Measurements from ENCODE around the gene MAPKAPK5. TPM values are rescaled to one million over a fixed set of nuclear protein-coding genes. Genes with fewer than 3 reads are reported as not detected.

The MAPKAPK5 gene
- total RNA-seq, 1 experiment from 2014 or later: 78.2 TPM

GRCh38 chr12:111867531-111867930 lies 25.5 kb downstream of the MAPKAPK5 start:
- CTCF ChIA-PET: no interaction called here
- no peak overlapping the region for H2AFZ ChIP-seq (ENCODE audit: low read length)
- H4K20me1 ChIP-seq (ENCODE audit: low read length): no peaks in the 10 kb centered on the region
- H3K9ac ChIP-seq (ENCODE audit: low read length): no peak overlapping the region
- no peak for ATAC-seq
- no peaks in the 10 kb centered on the region for H3F3A ChIP-seq (ENCODE audit: low read length, unreplicated experiment)
- H3K36me3 ChIP-seq (ENCODE audit: low read depth, low read length): peaks cover 61% of the 10 kb centered on the region
- H3K79me2 ChIP-seq (ENCODE audit: low read length): peaks cover 27% of the 10 kb centered on the region
- no peak overlapping the region for H3K4me2 ChIP-seq (ENCODE audit: low read length)
- no peaks in the 10 kb centered on the region for H3K9me2 ChIP-seq (replicated peaks; ENCODE audit: low read length)
- H3K27ac ChIP-seq (ENCODE audit: low read length): no peak overlapping the region
- no peak for DNase-seq
- TF ChIP-seq, protein P1, sequence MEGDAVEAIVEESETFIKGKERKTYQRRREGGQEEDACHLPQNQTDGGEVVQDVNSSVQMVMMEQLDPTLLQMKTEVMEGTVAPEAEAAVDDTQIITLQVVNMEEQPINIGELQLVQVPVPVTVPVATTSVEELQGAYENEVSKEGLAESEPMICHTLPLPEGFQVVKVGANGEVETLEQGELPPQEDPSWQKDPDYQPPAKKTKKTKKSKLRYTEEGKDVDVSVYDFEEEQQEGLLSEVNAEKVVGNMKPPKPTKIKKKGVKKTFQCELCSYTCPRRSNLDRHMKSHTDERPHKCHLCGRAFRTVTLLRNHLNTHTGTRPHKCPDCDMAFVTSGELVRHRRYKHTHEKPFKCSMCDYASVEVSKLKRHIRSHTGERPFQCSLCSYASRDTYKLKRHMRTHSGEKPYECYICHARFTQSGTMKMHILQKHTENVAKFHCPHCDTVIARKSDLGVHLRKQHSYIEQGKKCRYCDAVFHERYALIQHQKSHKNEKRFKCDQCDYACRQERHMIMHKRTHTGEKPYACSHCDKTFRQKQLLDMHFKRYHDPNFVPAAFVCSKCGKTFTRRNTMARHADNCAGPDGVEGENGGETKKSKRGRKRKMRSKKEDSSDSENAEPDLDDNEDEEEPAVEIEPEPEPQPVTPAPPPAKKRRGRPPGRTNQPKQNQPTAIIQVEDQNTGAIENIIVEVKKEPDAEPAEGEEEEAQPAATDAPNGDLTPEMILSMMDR (conservative IDR thresholded peaks at IDR 0.05; ENCODE audit: low read depth, low read length): no peak
- no peak for TF ChIP-seq EZH2 (IDR thresholded peaks at IDR 0.05; ENCODE audit: low read length, unreplicated experiment)
- no peaks in the 10 kb centered on the region for H3K27me3 ChIP-seq (ENCODE audit: low read length)
- POLR2A ChIA-PET (ENCODE audit: unreplicated experiment): no interaction called here
- H3K4me3 ChIP-seq (ENCODE audit: low read length): no peak overlapping the region
- H3K4me1 ChIP-seq (ENCODE audit: insufficient read depth, low read length): no peaks in the 10 kb centered on the region
- BruUV-seq (replicated peaks): no TSS peak
- no peaks in the 10 kb centered on the region for H3K9me3 ChIP-seq (ENCODE audit: low read length)
- intact Hi-C loops (cut with micrococcal nuclease): no loop called here

DNA sequence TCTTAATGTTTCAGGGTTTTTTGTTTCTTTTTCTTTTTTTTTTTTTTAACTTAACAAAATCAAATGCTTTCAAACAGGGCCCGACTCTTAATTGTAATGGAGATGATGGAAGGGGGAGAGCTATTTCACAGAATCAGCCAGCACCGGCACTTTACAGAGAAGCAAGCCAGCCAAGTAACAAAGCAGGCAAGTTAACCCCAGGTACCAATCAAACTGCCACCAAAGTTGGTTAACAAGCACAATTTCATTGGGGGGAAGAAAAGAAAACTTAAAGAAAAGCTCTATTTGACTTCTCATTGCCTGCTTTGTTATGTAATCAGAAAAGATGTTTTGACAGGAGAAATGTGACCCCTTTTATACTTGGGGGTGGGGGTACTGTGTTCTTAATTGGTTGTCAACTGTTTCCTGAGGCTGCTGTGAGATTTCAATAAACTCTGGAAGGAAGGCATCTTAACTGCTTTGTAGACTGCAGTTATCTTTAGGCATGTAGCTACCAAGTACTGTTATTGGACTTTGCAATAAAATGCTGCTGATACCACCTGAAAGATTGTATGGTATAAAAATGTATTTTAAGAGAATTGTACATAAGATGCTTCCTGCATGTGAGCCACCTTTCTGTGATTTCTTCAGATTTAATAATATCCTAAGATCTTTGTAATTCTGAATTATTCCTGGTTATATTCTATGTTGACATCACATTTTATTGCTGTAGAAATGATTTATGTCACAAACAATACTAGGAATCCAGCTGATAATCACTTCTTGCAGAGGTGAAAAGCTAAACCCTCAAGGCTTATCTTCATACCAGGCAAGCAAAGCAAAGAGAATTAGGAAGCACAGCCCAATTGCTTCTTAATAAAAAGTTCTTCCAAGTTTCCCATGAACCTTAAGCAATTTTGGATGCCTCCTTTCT lies 26.9 kb downstream of the MAPKAPK5 start:
- BruUV-seq (replicated peaks): no TSS peak
- ChIA-PET CTCF (no interaction called here), POLR2A (ENCODE audit: unreplicated experiment) (interaction anchor here (0.6 kb wide), 1 partner anchor 21 kb away, joined by 4 read pairs; no protein-coding TSS in a partner anchor)
- Histone ChIP-seq H2AFZ (ENCODE audit: low read length) (no peak overlapping the region), H3K79me2 (ENCODE audit: low read length) (peaks cover 13% of the 10 kb centered on the region), H3K4me3 (ENCODE audit: low read length) (no peak overlapping the region), H3K9ac (ENCODE audit: low read length) (no peak overlapping the region), H3K27ac (ENCODE audit: low read length) (no peak overlapping the region), H3F3A (ENCODE audit: low read length, unreplicated experiment) (no peaks in the 10 kb centered on the region), H3K36me3 (ENCODE audit: low read depth, low read length) (peaks cover 69% of the 10 kb centered on the region), H3K4me1 (ENCODE audit: insufficient read depth, low read length) (no peaks in the 10 kb centered on the region), H3K4me2 (ENCODE audit: low read length) (no peak overlapping the region), H4K20me1 (ENCODE audit: low read length) (no peaks in the 10 kb centered on the region), H3K9me2 (replicated peaks; ENCODE audit: low read length) (no peaks in the 10 kb centered on the region), H3K9me3 (ENCODE audit: low read length) (no peaks in the 10 kb centered on the region), H3K27me3 (ENCODE audit: low read length) (no peaks in the 10 kb centered on the region)
- intact Hi-C loops (cut with micrococcal nuclease): no loop called here
- TF ChIP-seq EZH2 (IDR thresholded peaks at IDR 0.05; ENCODE audit: low read length, unreplicated experiment) (no peak), EZH2phosphoT487 (IDR thresholded peaks at IDR 0.05; ENCODE audit: borderline replicate concordance, low read length) (no peak)
- TF ChIP-seq, protein P1 (conservative IDR thresholded peaks at IDR 0.05; ENCODE audit: low read depth, low read length): no peak
- ATAC-seq: no peak
- DNase-seq: no peak

GRCh38 chr12:111869671-111870070 lies 27.6 kb downstream of the MAPKAPK5 start:
- DNase-seq: no peak
- no peak overlapping the region for H2AFZ ChIP-seq (ENCODE audit: low read length)
- H3K4me3 ChIP-seq (ENCODE audit: low read length): no peak overlapping the region
- no peaks in the 10 kb centered on the region for H3K27me3 ChIP-seq (ENCODE audit: low read length)
- H3K27ac ChIP-seq (ENCODE audit: low read length): no peak overlapping the region
- no TSS peak for BruUV-seq (replicated peaks)
- no peak overlapping the region for H3K4me2 ChIP-seq (ENCODE audit: low read length)
- H3K9me2 ChIP-seq (replicated peaks; ENCODE audit: low read length): no peaks in the 10 kb centered on the region
- H3K36me3 ChIP-seq (ENCODE audit: low read depth, low read length): peaks cover 70% of the 10 kb centered on the region
- no peaks in the 10 kb centered on the region for H3F3A ChIP-seq (ENCODE audit: low read length, unreplicated experiment)
- H3K9ac ChIP-seq (ENCODE audit: low read length): no peak overlapping the region
- H4K20me1 ChIP-seq (ENCODE audit: low read length): no peaks in the 10 kb centered on the region
- intact Hi-C loops (cut with micrococcal nuclease): no loop called here
- H3K79me2 ChIP-seq (ENCODE audit: low read length): peaks cover 7% of the 10 kb centered on the region
- no peaks in the 10 kb centered on the region for H3K9me3 ChIP-seq (ENCODE audit: low read length)
- ChIA-PET POLR2A (ENCODE audit: unreplicated experiment) (no interaction called here), CTCF (no interaction called here)
- ATAC-seq: no peak
- no peaks in the 10 kb centered on the region for H3K4me1 ChIP-seq (ENCODE audit: insufficient read depth, low read length)
- TF ChIP-seq EZH2phosphoT487 (IDR thresholded peaks at IDR 0.05; ENCODE audit: borderline replicate concordance, low read length) (no peak), EZH2 (IDR thresholded peaks at IDR 0.05; ENCODE audit: low read length, unreplicated experiment) (no peak)
- TF ChIP-seq, protein P1 (conservative IDR thresholded peaks at IDR 0.05; ENCODE audit: low read depth, low read length): no peak
